A549 (cell line): ENCODE measurements around the gene CAT.

Experiments
- BHLHE40 ChIP-seq: IDR thresholded peaks from 2 replicates; pipeline ENCODE4 v1.6.1; 2012; ENCODE audit warnings: low read depth, low read length, inconsistent platforms
- CHD4 ChIP-seq: fragments of 200-600 bp; sonication (generic); IDR thresholded peaks from 2 replicates; pipeline ENCODE4 v1.6.1; 2016; ENCODE audit warnings: antibody characterized with exemption, mild to moderate bottlenecking, borderline replicate concordance
- CTCF ChIP-seq: fragments of >200 bp; sonication (Bioruptor Twin); formaldehyde crosslinking; IDR thresholded peaks from 3 replicates; pipeline ENCODE4 v1.5.1; 2016
- ELK1 ChIP-seq: fragments of 150-350 bp; IDR thresholded peaks from 2 replicates; pipeline ENCODE4 v1.6.1; 2014; ENCODE audit warnings: low read depth, mild to moderate bottlenecking, low read length
- FOSL2 ChIP-seq, 2 experiments: fragments of 450-650 bp in 1 of 2; fragments of >200 bp in 1 of 2; sonication (Bioruptor Twin) in 1 of 2; formaldehyde crosslinking; IDR thresholded peaks; 2 replicates each; pipeline versions ENCODE4 v1.5.0 to v1.6.1; 2016 to 2020; ENCODE audit warnings: mild to moderate bottlenecking in 1 of 2, moderate library complexity in 1 of 2
- HMGXB4 ChIP-seq: fragments of 250-450 bp; sonication (Bioruptor Pico); IDR thresholded peaks from 2 replicates; pipeline ENCODE4 v1.5.0; 2021; ENCODE audit warnings: mild to moderate bottlenecking, moderate library complexity, borderline replicate concordance
- MAX ChIP-seq: IDR thresholded peaks from 2 replicates; pipeline ENCODE4 v1.6.1; 2012
- MAZ ChIP-seq: fragments of 150-350 bp; IDR thresholded peaks from 2 replicates; pipeline ENCODE4 v1.6.1; 2014; ENCODE audit warnings: antibody characterized with exemption, low read depth, low read length, borderline replicate concordance
- PHF8 ChIP-seq: fragments of 200-600 bp; sonication (generic); IDR thresholded peaks from 2 replicates; pipeline ENCODE4 v1.6.1; 2016; ENCODE audit warnings: low read depth, mild to moderate bottlenecking, antibody characterized with exemption, moderate library complexity, borderline replicate concordance
- POLR2A ChIP-seq: IDR thresholded peaks from 2 replicates; pipeline ENCODE4 v1.6.1; 2012; ENCODE audit warnings: mild to moderate bottlenecking, low read length
- REST ChIP-seq: fragments of 200-600 bp; sonication (generic); IDR thresholded peaks from 2 replicates; pipeline ENCODE4 v1.6.1; 2016; ENCODE audit warnings: antibody characterized with exemption, mild to moderate bottlenecking, moderate library complexity
- RFX5 ChIP-seq: fragments of 450-650 bp; IDR thresholded peaks from 2 replicates; pipeline ENCODE4 v1.7.1; 2014; ENCODE audit warnings: antibody characterized with exemption, mild to moderate bottlenecking, moderate library complexity
- SMC3 ChIP-seq: fragments of >200 bp; sonication (Bioruptor Twin); formaldehyde crosslinking; IDR thresholded peaks from 3 replicates; pipeline ENCODE4 v1.6.1; 2018; ENCODE audit warnings: inconsistent platforms
- TP53 ChIP-seq: fragments of 250-450 bp; sonication (Bioruptor Pico); IDR thresholded peaks from 2 replicates; pipeline ENCODE4 v1.5.0; 2021; ENCODE audit warnings: mild to moderate bottlenecking, moderate library complexity

GRCh38 chr11:34499719-34500500 lies 61.2 kb downstream of the CAT start:
- TF ChIP-seq SMC3 (no peak), POLR2A (no peak), CTCF (no peak), RFX5 (no peak), MAZ (no peak), REST (no peak), FOSL2 (IDR thresholded peaks at IDR 0.05) (no peak), FOSL2 (CRISPR knock-in tag; IDR thresholded peaks at IDR 0.05) (no peak), MAX (no peak), BHLHE40 (no peak), ELK1 (no peak), HMGXB4 (CRISPR knock-in tag) (no peak), PHF8 (no peak), TP53 (no peak), CHD4 (no peak)
